ENCODE measurements around the gene AADACL2. TPM values are rescaled to one million over a fixed set of nuclear protein-coding genes. Genes with fewer than 3 reads are reported as not detected.

The AADACL2 gene
- total RNA-seq = 0.49 TPM

- H3K4me1 ChIP-seq = no peaks in the 10 kb centered on the region
- no peaks in the 10 kb centered on the region for H3K36me3 ChIP-seq
- H3K9me3 ChIP-seq = no peaks in the 10 kb centered on the region
- intact Hi-C loops (cut with DNase I) = no loop called here
- DNase-seq (ENCODE audit: extremely low spot score in 2 of 2) = no peak
- no peak within 1 kb of the TSS for H3K27ac ChIP-seq
- no peak within 1 kb of the TSS for H3K4me3 ChIP-seq
- no peaks in the 10 kb centered on the region for H3K27me3 ChIP-seq
- no peak for TF ChIP-seq POLR2AphosphoS5 (IDR thresholded peaks at IDR 0.05; ENCODE audit: insufficient read depth in 1 of 2, low read depth in 1 of 2)
- TF ChIP-seq POLR2A (IDR thresholded peaks at IDR 0.05) = no peak
- TF ChIP-seq CTCF (IDR thresholded peaks at IDR 0.05) = no peak
Observed at GRCh38 chr3:151733613-151734012, at the start of gene AADACL2. Gene AADACL2 (plus strand): TSS chr3:151733927. CDS start chr3:151734036, 109 bp downstream.

GRCh38 chr3:151684094-151684493 lies 49.6 kb upstream of the AADACL2 start:
- intact Hi-C loops (cut with DNase I) = no loop called here
- TF ChIP-seq POLR2A (IDR thresholded peaks at IDR 0.05) (no peak), CTCF (IDR thresholded peaks at IDR 0.05) (no peak), POLR2AphosphoS5 (IDR thresholded peaks at IDR 0.05; ENCODE audit: insufficient read depth in 1 of 2, low read depth in 1 of 2) (no peak)
- Histone ChIP-seq H3K27me3 (no peaks in the 10 kb centered on the region), H3K27ac (no peak overlapping the region), H3K4me1 (no peaks in the 10 kb centered on the region), H3K36me3 (no peaks in the 10 kb centered on the region), H3K9me3 (no peaks in the 10 kb centered on the region), H3K4me3 (no peak overlapping the region)
- no peak for DNase-seq (ENCODE audit: extremely low spot score in 2 of 2)

- H3K4me1 ChIP-seq = no peaks in the 10 kb centered on the region
- intact Hi-C loops (cut with DNase I) = no loop called here
- no peaks in the 10 kb centered on the region for H3K36me3 ChIP-seq
- no peak for TF ChIP-seq POLR2AphosphoS5 (IDR thresholded peaks at IDR 0.05; ENCODE audit: insufficient read depth in 1 of 2, low read depth in 1 of 2)
- no peak for TF ChIP-seq POLR2A (IDR thresholded peaks at IDR 0.05)
- TF ChIP-seq CTCF (IDR thresholded peaks at IDR 0.05) = no peak
- no peak overlapping the region for H3K4me3 ChIP-seq
- DNase-seq (ENCODE audit: extremely low spot score in 2 of 2) = no peak
- no peaks in the 10 kb centered on the region for H3K9me3 ChIP-seq
- no peaks in the 10 kb centered on the region for H3K27me3 ChIP-seq
- H3K27ac ChIP-seq = no peak overlapping the region
Observed at GRCh38 chr3:151686257-151686656, 47.5 kb upstream of the AADACL2 start.

GRCh38 chr3:151687076-151687475 lies 46.7 kb upstream of the AADACL2 start:
- no peak for TF ChIP-seq POLR2AphosphoS5 (IDR thresholded peaks at IDR 0.05; ENCODE audit: insufficient read depth in 1 of 2, low read depth in 1 of 2)
- no peak for TF ChIP-seq POLR2A (IDR thresholded peaks at IDR 0.05)
- no peak for TF ChIP-seq CTCF (IDR thresholded peaks at IDR 0.05)
- Histone ChIP-seq H3K4me3 (no peak overlapping the region), H3K36me3 (no peaks in the 10 kb centered on the region), H3K4me1 (no peaks in the 10 kb centered on the region), H3K9me3 (no peaks in the 10 kb centered on the region), H3K27ac (no peak overlapping the region), H3K27me3 (no peaks in the 10 kb centered on the region)
- no peak for DNase-seq (ENCODE audit: extremely low spot score in 2 of 2)
- intact Hi-C loops (cut with DNase I) = no loop called here

GRCh38 chr3:151688571-151688970 lies 45.2 kb upstream of the AADACL2 start:
- Histone ChIP-seq H3K36me3 (no peaks in the 10 kb centered on the region), H3K9me3 (no peaks in the 10 kb centered on the region), H3K4me3 (no peak overlapping the region), H3K27ac (no peak overlapping the region), H3K4me1 (no peaks in the 10 kb centered on the region), H3K27me3 (no peaks in the 10 kb centered on the region)
- intact Hi-C loops (cut with DNase I) = no loop called here
- no peak for DNase-seq (ENCODE audit: extremely low spot score in 2 of 2)
- no peak for TF ChIP-seq POLR2AphosphoS5 (IDR thresholded peaks at IDR 0.05; ENCODE audit: insufficient read depth in 1 of 2, low read depth in 1 of 2)
